HG02943 (cell line): ENCODE results near the gene SLC45A1.

Source experiments
- ATAC-seq: cut with Tn5 transposase; IDR thresholded peaks from one replicate; pipeline ENCODE4 v1.9.1; 2021; ENCODE audit warnings: mild to moderate bottlenecking, low read depth, moderate library complexity; ENCODE audit not compliant: unreplicated experiment

SLC45A1 gene

DNA sequence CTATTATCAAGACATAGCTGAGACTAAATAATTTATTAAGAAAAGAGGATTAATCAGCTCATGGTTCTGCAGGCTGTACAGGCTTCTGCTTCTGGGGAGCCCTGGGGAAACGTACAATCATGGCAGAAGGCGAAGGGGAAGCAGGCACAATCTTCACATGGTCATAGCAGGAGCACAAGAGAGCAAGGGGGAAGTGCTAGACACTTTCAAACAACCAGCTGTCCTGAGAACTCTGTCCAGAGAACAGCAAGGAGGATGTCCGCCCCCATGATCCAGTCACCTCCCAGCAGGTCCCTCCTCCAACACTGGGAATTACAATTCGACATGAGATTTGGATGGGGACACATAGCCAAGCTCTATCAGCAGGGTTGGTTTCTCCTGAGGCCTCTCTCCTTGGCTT, 10.3 kb upstream of the SLC45A1 start:
- no peak for ATAC-seq

DNA sequence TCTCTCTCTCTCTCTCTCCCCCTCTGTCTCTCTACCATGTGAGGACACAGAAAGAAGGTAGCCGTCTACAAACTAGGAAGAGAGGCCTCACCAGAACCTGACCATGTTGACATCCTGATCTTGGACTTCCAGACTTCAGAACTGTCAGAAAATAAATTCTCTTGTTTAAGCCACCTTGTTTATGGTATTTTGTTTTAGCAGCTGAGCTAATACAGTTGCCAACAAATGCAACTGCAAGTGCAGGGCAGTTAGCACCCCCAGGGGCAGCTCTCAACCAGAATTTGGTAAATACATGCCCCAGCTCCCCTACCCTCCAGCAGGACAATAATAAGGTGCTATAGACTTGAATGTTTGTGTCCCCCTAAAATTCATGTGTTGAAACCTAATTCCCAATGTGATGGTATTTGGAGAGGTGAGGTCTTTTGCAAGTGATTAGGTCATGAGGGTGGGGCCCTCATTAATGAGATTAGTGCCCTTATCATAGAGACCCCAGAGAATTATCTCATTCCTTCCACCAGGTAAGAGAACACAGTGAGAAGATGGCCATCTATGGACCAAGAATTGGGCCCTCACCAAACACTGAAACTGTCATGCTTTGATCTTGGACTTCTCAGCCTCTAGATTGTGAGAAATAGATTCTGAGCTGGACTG, 6.7 kb upstream of the SLC45A1 start:
- no peak for ATAC-seq

DNA sequence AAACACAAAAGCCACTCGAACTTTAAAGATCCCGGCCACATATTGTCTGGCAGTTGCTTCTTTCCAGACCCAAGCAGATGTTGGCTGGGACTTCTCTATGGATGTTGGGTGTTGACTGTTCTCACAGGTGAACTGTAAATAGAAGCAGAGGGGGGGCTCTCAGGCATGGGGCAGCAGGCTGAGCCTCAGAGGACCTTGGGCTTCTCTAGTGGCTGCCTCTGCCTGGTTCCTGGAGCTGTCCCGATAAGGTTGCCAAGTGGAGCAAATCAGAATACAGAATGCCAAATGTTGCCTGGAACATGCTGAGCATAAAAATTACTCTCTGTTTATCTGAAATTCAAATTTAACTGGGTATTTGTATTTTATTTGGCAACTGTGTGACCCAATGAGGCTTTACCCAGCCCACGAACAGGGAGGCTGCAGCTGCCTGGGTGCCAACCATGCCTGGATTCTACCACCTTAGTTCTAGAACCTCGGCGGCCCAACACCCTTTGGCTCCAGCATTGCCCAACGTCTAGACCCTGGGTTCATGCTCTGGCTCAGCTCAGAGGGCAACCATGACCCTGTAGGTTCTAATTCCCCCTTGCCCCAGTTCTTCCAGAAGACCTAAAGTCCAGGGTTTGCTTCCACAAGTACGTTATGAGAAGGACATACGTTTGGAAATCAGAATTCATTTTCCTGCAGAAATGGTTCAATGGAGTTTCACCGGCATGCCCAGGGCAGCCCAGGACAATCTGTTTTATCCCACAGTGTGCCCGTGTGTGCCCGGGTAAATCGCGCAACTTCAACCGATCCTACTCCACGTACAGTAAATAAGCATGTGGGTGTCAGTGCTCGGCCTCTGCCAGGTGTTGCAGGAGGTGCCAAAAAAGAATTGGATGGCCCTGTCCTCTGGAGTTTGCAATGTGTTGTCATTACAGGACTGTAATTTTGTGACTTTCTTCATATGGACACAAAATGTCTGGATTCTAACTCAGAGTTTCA, 5.4 kb upstream of the SLC45A1 start:
- no peak for ATAC-seq

GRCh38 chr1:8313231-8313630, 4.7 kb upstream of the SLC45A1 start:
- ATAC-seq, result no peak

DNA sequence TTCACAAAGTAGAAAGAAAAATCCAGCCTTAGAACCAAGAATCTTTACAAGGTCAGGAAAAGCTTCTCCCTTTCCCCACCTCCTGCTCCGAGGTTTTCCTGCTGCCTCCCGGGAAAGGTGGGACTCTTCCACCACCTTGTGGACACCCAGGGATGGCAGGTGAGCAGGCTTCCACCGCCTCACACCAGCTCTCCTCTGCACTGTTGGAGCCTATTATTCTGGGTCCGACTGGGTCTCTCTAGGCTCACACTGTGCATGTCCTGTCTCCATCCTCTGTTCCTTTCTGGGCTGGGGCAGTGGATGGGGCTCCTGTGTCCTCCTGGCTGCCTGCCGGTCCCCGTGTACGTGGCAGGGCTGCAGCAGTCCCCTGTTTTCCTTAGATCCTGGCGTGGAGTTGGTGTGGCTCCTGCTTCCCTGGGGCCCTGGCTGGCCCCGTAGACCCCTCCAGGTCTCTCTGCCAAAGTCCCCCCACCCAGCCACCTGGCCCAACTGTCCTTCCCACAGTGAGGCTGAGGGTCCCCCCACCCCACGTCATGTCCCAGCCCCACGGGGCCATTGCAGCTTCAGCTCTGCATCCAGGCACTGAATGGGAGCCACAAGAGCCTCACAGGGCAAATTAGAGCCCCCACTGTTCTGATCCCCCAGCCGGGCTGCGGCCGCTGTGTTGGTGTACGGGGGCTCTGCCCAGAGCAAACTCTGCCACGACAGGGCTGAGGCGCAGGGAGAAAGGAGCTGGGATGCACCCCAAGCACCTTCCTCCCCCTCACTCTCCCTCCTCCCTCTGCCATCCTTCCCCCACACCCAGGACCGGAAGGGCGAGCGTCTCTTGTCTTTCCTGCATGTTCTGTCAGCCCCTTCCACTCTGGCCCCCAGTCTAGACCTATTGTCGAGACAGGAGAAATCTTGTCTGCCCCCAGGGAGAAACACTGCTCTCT, 3.3 kb upstream of the SLC45A1 start:
- ATAC-seq, result no peak

GRCh38 chr1:8315573-8316475, 2.1 kb upstream of the SLC45A1 start:
- no peak for ATAC-seq

DNA sequence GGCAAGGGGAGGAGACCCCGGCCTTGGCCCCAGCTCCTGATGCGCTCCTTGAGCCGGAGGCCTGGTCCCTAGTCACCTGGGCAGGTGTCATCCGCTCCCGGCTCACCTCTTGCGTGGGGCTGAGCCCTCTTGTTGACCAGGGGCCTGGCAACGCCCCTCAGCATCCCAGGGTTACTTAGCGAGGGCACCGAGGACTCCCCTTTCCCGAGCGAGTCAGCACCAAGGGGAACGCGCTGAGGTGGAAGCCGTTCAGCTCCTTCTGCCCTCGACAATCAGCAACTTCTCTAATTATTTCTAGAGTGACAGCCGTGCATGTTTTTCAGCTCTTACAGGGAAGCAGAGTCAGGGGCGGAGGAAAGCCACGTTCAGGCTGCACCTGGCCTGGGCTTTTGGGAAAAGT, 522 bp downstream of the SLC45A1 start:
- no peak for ATAC-seq

DNA sequence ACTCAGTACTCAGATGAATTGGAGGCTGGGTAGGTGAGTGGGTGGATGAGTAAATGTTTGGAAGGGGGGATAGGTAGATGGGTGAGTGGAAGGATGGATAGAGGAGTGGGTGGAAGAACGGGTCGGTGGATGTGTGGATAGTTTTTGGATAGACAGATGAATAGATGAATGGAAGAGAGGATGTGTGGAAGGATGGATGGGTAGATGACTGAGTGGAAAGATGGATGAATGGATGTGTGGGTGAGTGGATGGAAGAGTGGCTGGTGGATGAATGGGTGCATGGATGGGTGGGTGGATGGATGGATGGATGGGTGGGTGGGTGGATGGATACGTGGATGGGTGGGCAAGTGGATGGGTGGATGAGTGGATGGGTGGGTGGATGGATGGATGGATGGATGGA, 3.7 kb downstream of the SLC45A1 start:
- ATAC-seq, result no peak

- no peak for ATAC-seq
Measured at GRCh38 chr1:8323706-8324105, 5.8 kb downstream of the SLC45A1 start.

DNA sequence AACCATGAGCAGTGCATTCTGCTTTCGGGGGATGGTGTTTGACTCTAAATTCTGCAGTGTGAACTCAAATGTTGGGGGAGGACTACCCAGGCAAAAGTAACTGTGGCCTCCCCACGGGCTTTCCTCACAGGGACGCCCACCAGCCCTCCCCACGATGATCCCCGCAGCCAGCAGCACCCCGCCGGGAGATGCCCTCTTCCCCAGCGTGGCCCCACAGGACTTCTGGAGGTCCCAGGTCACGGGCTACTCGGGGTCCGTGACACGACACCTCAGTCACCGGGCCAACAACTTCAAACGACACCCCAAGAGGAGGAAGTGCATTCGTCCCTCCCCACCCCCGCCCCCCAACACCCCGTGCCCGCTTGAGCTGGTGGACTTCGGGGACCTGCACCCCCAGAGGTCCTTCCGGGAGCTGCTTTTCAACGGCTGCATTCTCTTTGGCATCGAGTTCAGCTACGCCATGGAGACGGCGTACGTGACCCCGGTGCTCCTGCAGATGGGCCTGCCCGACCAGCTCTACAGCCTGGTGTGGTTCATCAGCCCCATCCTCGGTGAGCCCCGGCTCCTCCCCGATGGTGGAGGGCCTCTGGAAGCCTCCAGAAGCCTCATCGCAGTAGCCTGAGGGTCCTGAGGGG, 6.4 kb downstream of the SLC45A1 start:
- ATAC-seq, result no peak

DNA sequence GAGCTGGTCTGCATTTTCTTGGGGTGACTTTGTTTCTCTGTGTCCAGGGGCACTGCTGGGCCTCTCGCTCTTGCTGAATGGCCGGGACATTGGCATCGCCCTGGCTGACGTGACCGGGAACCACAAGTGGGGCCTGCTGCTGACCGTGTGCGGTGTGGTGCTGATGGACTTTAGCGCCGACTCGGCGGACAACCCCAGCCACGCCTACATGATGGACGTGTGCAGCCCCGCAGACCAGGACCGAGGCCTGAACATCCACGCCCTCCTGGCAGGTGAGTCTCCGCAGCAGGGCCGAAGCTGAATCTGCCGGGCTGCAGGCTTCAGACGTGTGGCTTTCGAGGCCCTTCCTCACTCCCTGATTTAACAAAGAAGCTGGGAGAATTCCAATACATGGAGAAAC, 7.9 kb downstream of the SLC45A1 start:
- no peak for ATAC-seq

DNA sequence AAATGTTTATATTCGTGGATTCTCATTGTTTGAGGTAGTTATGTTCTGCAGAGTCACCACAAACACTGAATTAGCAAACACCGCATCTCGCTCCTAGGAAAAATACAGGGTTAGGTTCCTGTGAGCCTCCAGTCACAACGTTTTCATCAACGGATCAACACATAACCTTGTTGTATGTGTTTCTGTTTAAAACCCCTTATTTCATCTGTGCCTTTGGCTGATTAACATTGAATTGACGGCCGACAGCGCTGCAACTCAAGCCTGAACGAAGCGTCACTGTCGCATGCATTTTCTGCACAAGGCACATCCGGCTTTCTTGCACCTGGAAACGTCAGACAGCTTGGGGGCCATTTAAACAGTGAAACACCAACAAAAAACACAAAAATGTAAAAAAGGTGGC, 8.4 kb downstream of the SLC45A1 start:
- no peak for ATAC-seq

DNA sequence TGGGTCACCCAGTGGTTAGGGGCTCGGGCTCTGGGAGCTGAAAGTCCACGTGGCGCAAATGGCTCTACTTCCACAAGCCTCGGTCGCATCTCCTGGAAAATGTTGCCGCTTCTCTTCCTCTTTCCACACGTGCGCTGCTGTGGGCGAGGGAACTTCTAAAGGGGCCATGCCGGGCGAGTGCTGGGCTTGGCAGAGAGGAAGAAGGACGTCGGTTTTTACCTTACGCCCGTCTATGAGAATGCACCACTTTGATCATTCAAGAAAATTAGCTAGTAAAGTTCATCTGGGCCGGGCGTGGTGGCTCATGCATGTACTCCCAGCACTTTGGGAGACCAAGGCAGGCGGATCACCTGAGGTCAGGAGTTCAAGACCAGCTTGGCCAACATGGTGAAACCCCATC, 10.4 kb downstream of the SLC45A1 start:
- no peak for ATAC-seq

GRCh38 chr1:8329439-8329838, 11.5 kb downstream of the SLC45A1 start:
- ATAC-seq, result no peak

DNA sequence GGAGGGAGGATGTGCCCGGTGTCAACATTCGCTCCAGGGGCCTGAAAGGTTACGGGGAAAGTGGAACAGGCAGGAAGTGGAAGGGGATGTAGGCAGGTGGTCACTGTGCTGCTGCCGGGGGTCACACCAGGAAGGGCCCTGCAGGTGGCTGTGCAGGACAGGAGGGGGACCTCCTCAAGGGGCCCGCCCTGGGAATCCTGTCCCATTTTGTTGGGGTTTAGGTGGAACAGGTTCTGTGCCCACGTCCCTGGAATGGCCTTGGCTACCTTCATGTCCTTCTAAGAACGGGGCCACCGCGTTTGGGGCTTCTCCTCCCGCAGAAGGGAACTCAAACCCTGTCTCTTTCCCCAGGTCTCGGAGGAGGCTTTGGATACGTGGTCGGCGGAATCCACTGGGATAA, 11.9 kb downstream of the SLC45A1 start:
- no peak for ATAC-seq

DNA sequence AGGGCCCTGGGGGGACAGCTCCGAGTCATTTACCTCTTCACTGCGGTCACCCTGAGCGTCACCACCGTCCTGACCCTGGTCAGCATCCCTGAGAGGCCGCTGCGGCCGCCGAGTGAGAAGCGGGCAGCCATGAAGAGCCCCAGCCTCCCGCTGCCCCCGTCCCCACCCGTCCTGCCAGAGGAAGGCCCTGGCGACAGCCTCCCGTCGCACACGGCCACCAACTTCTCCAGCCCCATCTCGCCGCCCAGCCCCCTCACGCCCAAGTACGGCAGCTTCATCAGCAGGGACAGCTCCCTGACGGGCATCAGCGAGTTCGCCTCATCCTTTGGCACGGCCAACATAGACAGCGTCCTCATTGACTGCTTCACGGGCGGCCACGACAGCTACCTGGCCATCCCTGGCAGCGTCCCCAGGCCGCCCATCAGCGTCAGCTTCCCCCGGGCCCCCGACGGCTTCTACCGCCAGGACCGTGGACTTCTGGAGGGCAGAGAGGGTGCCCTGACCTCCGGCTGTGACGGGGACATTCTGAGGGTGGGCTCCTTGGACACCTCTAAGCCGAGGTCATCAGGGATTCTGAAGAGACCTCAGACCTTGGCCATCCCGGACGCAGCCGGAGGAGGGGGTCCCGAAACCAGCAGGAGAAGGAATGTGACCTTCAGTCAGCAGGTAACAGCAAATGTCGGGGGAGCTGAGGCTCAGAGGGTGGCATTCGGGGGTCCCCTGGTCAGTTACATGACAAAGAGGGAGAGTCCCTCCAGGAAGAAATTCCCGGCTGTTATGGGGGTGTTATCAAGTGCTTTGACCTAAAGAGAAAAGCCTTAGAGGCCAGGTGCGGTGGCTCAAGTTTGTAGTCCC, 12.6 kb downstream of the SLC45A1 start:
- ATAC-seq, result no peak

- no peak for ATAC-seq
Measured at GRCh38 chr1:8332806-8333205, 14.9 kb downstream of the SLC45A1 start.

- ATAC-seq, result no peak
Measured at GRCh38 chr1:8333246-8333987, 15.5 kb downstream of the SLC45A1 start.
